GM23338 (cell line): ENCODE results near the gene TNFSF4. TPM values are rescaled to one million over a fixed set of nuclear protein-coding genes. Genes with fewer than 3 reads are reported as not detected.

ENCODE experiments used
- ATAC-seq: fragments of 200-7000 bp; cut with Tn5 transposase; 3 replicates; pipeline ENCODE4 v1.9.1; 2020
- DNase-seq: peaks from one replicate; pipeline ENCODE4 v3.0.0-alpha.2; 2015; ENCODE audit warnings: low spot score
- H2AFZ ChIP-seq: fragments of 200-600 bp; sonication (generic); 2 replicates; pipeline ENCODE4 v1.8.0; 2016; ENCODE audit warnings: antibody characterized with exemption, mild to moderate bottlenecking, moderate library complexity
- H3F3A ChIP-seq: fragments of 200-600 bp; sonication (generic); replicated peaks from 2 replicates; pipeline ENCODE4 v1.8.0; 2017; ENCODE audit warnings: antibody characterized with exemption, mixed run types, low read depth
- H3K27ac ChIP-seq: fragments of 200-600 bp; sonication (generic); 2 replicates; pipeline ENCODE4 v1.6.1; 2016; ENCODE audit warnings: low read depth
- H3K27me3 ChIP-seq: fragments of 200-600 bp; sonication (generic); 2 replicates; pipeline ENCODE4 v1.8.0; 2016; ENCODE audit warnings: mild to moderate bottlenecking, mixed run types, moderate library complexity; ENCODE audit not compliant: insufficient read depth
- H3K36me3 ChIP-seq: fragments of 200-600 bp; sonication (generic); 2 replicates; pipeline ENCODE4 v1.8.0; 2016; ENCODE audit warnings: mild to moderate bottlenecking; ENCODE audit not compliant: insufficient read depth
- H3K4me1 ChIP-seq: fragments of 200-600 bp; sonication (generic); 2 replicates; pipeline ENCODE4 v1.8.0; 2016; ENCODE audit warnings: mild to moderate bottlenecking, moderate library complexity; ENCODE audit not compliant: insufficient read depth
- H3K4me2 ChIP-seq: fragments of 200-600 bp; sonication (generic); 2 replicates; pipeline ENCODE4 v1.7.1; 2017; ENCODE audit warnings: mixed run types
- H3K4me3 ChIP-seq: fragments of 200-600 bp; sonication (generic); 2 replicates; pipeline ENCODE4 v1.6.1; 2016; ENCODE audit warnings: mixed run types
- H3K79me2 ChIP-seq: fragments of 200-600 bp; sonication (generic); replicated peaks from 2 replicates; pipeline ENCODE4 v1.8.0; 2017; ENCODE audit warnings: mild to moderate bottlenecking; ENCODE audit not compliant: insufficient read depth
- H3K9me2 ChIP-seq: fragments of 200-600 bp; sonication (generic); 2 replicates; pipeline ENCODE4 v1.8.0; 2017; ENCODE audit not compliant: insufficient read depth
- H4K20me1 ChIP-seq: fragments of 200-600 bp; sonication (generic); replicated peaks from 2 replicates; pipeline ENCODE4 v1.8.0; 2017; ENCODE audit warnings: mild to moderate bottlenecking; ENCODE audit not compliant: insufficient read depth
- H3K27ac Mint-ChIP-seq: 2 replicates; pipeline ENCODE4 v1.8.0; 2020; ENCODE audit warnings: inconsistent platforms, mild to moderate bottlenecking, moderate library complexity, mixed read lengths
- H3K27me3 Mint-ChIP-seq: 3 replicates; pipeline ENCODE4 v1.8.0; 2022; ENCODE audit warnings: low read depth, mild to moderate bottlenecking, moderate library complexity, mixed read lengths, inconsistent platforms; ENCODE audit not compliant: insufficient read depth, poor library complexity
- H3K36me3 Mint-ChIP-seq: 3 replicates; pipeline ENCODE4 v1.8.0; 2021; ENCODE audit warnings: low read depth, mild to moderate bottlenecking, inconsistent platforms, moderate library complexity, mixed read lengths
- H3K4me1 Mint-ChIP-seq: 3 replicates; pipeline ENCODE4 v1.8.0; 2020; ENCODE audit warnings: mild to moderate bottlenecking, inconsistent platforms, mixed read lengths
- H3K4me3 Mint-ChIP-seq: 3 replicates; pipeline ENCODE4 v1.8.0; 2021; ENCODE audit warnings: moderate library complexity, mild to moderate bottlenecking, inconsistent platforms, mixed read lengths
- H3K9me3 Mint-ChIP-seq: 3 replicates; pipeline ENCODE4 v1.8.0; 2020; ENCODE audit warnings: moderate library complexity, mild to moderate bottlenecking, inconsistent platforms, mixed read lengths
- CREB1 ChIP-seq: fragments of 250-450 bp; sonication (Bioruptor Pico); IDR thresholded peaks from 2 replicates; pipeline ENCODE4 v1.5.0; 2020; ENCODE audit warnings: low read depth, mild to moderate bottlenecking, moderate library complexity
- EZH2phosphoT487 ChIP-seq: fragments of 200-600 bp; sonication (generic); IDR thresholded peaks from one replicate; pipeline ENCODE4 v1.8.1; 2018; ENCODE audit warnings: antibody characterized with exemption; ENCODE audit not compliant: unreplicated experiment
- JUNB ChIP-seq: IDR thresholded peaks from one replicate; pipeline ENCODE4 v1.6.1; 2016; ENCODE audit warnings: antibody characterized with exemption; ENCODE audit not compliant: unreplicated experiment
- POLR2AphosphoS5 ChIP-seq: IDR thresholded peaks from 2 replicates; pipeline ENCODE4 v1.6.1; 2016; ENCODE audit warnings: antibody characterized with exemption, low read depth
- STAT1 ChIP-seq: IDR thresholded peaks from one replicate; pipeline ENCODE4 v1.6.1; 2016; ENCODE audit warnings: antibody characterized with exemption; ENCODE audit not compliant: unreplicated experiment
- ZNF114 ChIP-seq: fragments of 250-450 bp; sonication (Bioruptor Pico); IDR thresholded peaks from 2 replicates; pipeline ENCODE4 v1.5.0; 2020; ENCODE audit warnings: mild to moderate bottlenecking, moderate library complexity
- ZNF331 ChIP-seq: fragments of 250-450 bp; sonication (Bioruptor Pico); IDR thresholded peaks from 2 replicates; pipeline ENCODE4 v1.5.0; 2020; ENCODE audit warnings: low read depth, mild to moderate bottlenecking, moderate library complexity
- ZNF462 ChIP-seq: fragments of 250-450 bp; sonication (Bioruptor Pico); IDR thresholded peaks from 2 replicates; pipeline ENCODE4 v1.5.0; 2020; ENCODE audit warnings: mild to moderate bottlenecking, moderate library complexity
- polyA plus RNA-seq: library from polyadenylated mRNA; unstranded; fragments of >200 nt; fragmentation: Nextera tagmentation; extraction: Ambion mirVana; gene quantifications from 2 replicates; pipeline ENCODE4 v1.2.1, GENCODE V29; 2016
- total RNA-seq: library from RNA; depleted of rRNA; stranded (reverse); fragments of >200 nt; shearing (Covaris generic); gene quantifications from 2 replicates; pipeline ENCODE4 v1.2.3, GENCODE V29; 2014
- TF ChIP-seq, protein P1 (sequence below): IDR thresholded peaks from one replicate; pipeline ENCODE4 v1.6.1; 2018; ENCODE audit warnings: antibody characterized with exemption; ENCODE audit not compliant: unreplicated experiment

Gene TNFSF4
- total and polyA plus RNA-seq, 2 experiments from 2014 or later: 0.55 to 1.5 TPM

DNA sequence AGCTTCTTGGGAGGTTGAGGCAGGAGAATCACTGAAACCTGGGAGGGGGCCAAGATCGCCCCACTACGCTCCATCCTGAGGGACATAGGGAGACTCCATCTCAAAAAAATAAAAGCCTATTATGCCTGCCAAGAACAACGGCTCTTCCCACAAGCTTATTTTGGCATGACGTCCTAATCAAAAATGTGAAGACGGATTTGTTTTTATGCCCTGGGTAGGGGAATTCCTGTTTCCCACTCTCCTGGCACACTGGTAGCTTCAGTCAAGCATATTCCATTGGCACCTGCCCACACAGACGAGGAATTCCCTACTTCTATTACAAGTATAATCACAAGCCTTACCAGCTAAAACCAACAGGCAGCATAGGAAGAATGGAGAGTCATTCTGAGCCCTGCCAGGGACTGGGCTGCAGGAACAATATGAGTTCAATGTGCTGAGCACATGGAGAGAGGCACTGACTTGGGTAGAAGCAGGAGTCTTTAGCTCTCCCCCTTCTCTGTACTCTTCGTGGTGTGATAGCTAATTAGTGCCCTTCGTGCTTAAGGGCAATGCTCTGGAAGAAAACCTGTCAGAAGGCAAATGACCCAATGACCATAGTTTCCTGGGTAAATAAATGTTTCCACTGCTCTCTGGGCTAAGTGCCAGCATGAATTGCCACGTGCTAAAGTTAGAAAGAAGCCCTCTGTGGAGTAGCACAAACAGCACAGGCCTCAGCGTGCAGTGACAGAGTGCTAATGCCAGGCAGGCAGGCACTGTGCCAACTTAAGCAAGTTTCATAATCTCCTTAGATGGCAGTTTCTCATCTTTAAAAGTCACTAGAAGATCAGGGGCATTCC, 16.8 kb downstream of the TNFSF4 start:
- H3K27me3 Mint-ChIP-seq: no peaks in the 10 kb centered on the region
- Histone ChIP-seq H3K4me2 (no peak overlapping the region), H3K4me1 (no peaks in the 10 kb centered on the region), H3K79me2 (no peaks in the 10 kb centered on the region), H3K4me3 (no peak overlapping the region), H3K9me2 (peaks cover 14% of the 10 kb centered on the region; the same call in 1 of the 2 replicates), H2AFZ (no peak overlapping the region), H4K20me1 (no peaks in the 10 kb centered on the region), H3K27ac (no peak overlapping the region), H3K36me3 (no peaks in the 10 kb centered on the region), H3K27me3 (no peaks in the 10 kb centered on the region), H3F3A (no peaks in the 10 kb centered on the region)
- no peak for TF ChIP-seq STAT1
- TF ChIP-seq, protein P1, sequence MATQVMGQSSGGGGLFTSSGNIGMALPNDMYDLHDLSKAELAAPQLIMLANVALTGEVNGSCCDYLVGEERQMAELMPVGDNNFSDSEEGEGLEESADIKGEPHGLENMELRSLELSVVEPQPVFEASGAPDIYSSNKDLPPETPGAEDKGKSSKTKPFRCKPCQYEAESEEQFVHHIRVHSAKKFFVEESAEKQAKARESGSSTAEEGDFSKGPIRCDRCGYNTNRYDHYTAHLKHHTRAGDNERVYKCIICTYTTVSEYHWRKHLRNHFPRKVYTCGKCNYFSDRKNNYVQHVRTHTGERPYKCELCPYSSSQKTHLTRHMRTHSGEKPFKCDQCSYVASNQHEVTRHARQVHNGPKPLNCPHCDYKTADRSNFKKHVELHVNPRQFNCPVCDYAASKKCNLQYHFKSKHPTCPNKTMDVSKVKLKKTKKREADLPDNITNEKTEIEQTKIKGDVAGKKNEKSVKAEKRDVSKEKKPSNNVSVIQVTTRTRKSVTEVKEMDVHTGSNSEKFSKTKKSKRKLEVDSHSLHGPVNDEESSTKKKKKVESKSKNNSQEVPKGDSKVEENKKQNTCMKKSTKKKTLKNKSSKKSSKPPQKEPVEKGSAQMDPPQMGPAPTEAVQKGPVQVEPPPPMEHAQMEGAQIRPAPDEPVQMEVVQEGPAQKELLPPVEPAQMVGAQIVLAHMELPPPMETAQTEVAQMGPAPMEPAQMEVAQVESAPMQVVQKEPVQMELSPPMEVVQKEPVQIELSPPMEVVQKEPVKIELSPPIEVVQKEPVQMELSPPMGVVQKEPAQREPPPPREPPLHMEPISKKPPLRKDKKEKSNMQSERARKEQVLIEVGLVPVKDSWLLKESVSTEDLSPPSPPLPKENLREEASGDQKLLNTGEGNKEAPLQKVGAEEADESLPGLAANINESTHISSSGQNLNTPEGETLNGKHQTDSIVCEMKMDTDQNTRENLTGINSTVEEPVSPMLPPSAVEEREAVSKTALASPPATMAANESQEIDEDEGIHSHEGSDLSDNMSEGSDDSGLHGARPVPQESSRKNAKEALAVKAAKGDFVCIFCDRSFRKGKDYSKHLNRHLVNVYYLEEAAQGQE: no peak
- no peak for TF ChIP-seq CREB1 (CRISPR knock-in tag)
- no peak for TF ChIP-seq EZH2phosphoT487
- TF ChIP-seq ZNF462 (CRISPR knock-in tag): no peak
- TF ChIP-seq ZNF114: no peak
- no peak for TF ChIP-seq ZNF331 (CRISPR knock-in tag)
- no peak for TF ChIP-seq JUNB
- no peak for TF ChIP-seq POLR2AphosphoS5
- no peak overlapping the region for H3K27ac Mint-ChIP-seq
- no peak for DNase-seq
- H3K36me3 Mint-ChIP-seq: no peaks in the 10 kb centered on the region
- no peaks in the 10 kb centered on the region for H3K4me1 Mint-ChIP-seq
- no peaks in the 10 kb centered on the region for H3K9me3 Mint-ChIP-seq
- no peak for ATAC-seq
- no peak overlapping the region for H3K4me3 Mint-ChIP-seq
